Activated T-helper 2 cell treated with anti-CD3 and anti-CD28 coated beads, Interferon-gamma antibody, Interleukin-2, Interleukin-4, amounts not matched to agents 10 μg/mL and 5 μg/mL and 100 μg/mL, durations not matched to agents 14 hours and 24 hours and 36 hours (primary cell): Measurements from ENCODE around the gene SORCS1. TPM values are rescaled to one million over a fixed set of nuclear protein-coding genes. Genes with fewer than 3 reads are reported as not detected.

ENCODE experiments used
- DNase-seq: peaks from one replicate; pipeline ENCODE4 v3.0.0; 2021; ENCODE audit warnings: low spot score
- H3K27ac Mint-ChIP-seq: one replicate; pipeline ENCODE4 v1.8.0; 2021; ENCODE audit warnings: mixed read lengths
- H3K27me3 Mint-ChIP-seq: one replicate; pipeline ENCODE4 v1.8.0; 2021; ENCODE audit warnings: low read depth, mixed read lengths
- H3K36me3 Mint-ChIP-seq: one replicate; pipeline ENCODE4 v1.8.0; 2021; ENCODE audit warnings: low read depth, mixed read lengths
- H3K4me1 Mint-ChIP-seq: one replicate; pipeline ENCODE4 v1.8.0; 2021; ENCODE audit warnings: low read depth, mixed read lengths
- H3K4me3 Mint-ChIP-seq: one replicate; pipeline ENCODE4 v1.8.0; 2021; ENCODE audit warnings: low read depth, mild to moderate bottlenecking, moderate library complexity, mixed read lengths
- H3K9me3 Mint-ChIP-seq: one replicate; pipeline ENCODE4 v1.8.0; 2021; ENCODE audit warnings: mixed read lengths
- intact Hi-C: fragments of 100-400 bp; cut with micrococcal nuclease; formaldehyde crosslinking; loops from one replicate; pipeline ENCODE4 v1.15.1; 2023
- total RNA-seq: library from RNA; stranded (reverse); gene quantifications from 2 replicates; pipeline ENCODE4 v1.2.3, GENCODE V29; 2022

SORCS1 gene
- total RNA-seq, 1 donor from 2014 or later, result 0.09 TPM

GRCh38 chr10:106694696-106695095 lies 469.8 kb downstream of the SORCS1 start:
- H3K9me3 Mint-ChIP-seq, result no peaks in the 10 kb centered on the region

DNA sequence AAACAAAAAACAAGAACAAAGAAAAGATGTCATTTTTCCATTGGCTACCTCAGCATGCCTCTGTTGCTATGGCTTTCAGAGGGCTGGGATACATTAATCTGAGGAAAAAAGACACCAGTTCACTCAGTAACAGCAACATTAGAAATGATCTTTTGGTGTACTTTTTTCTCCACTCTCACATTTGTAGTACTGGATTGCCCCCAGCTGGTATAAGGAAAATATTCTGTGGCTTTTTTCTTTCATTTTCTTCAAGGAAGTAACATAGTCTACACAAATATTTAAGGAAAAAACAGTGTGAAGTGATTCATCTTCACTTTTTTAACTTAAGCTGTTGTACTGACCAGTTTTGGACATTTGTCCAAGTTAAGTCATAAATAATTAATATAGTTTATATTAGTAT lies 482.3 kb downstream of the SORCS1 start:
- intact Hi-C loops, result no loop called here
- DNase-seq, result no peak
- Mint-ChIP-seq H3K4me1 (no peaks in the 10 kb centered on the region), H3K4me3 (no peak overlapping the region), H3K27ac (no peak overlapping the region), H3K9me3 (no peaks in the 10 kb centered on the region), H3K27me3 (no peaks in the 10 kb centered on the region), H3K36me3 (no peaks in the 10 kb centered on the region)

More at GRCh38 chr10:106694696-106695095, 469.8 kb downstream of the SORCS1 start:
- Mint-ChIP-seq H3K4me3 (no peak overlapping the region), H3K27me3 (no peaks in the 10 kb centered on the region), H3K27ac (no peak overlapping the region), H3K36me3 (no peaks in the 10 kb centered on the region), H3K4me1 (no peaks in the 10 kb centered on the region)
- intact Hi-C loops, result no loop called here
- DNase-seq, result no peak

GRCh38 chr10:106680061-106680460 lies 484.4 kb downstream of the SORCS1 start:
- no peak for DNase-seq
- H3K9me3 Mint-ChIP-seq, result peaks cover under 1% of the 10 kb centered on the region
- no peak overlapping the region for H3K27ac Mint-ChIP-seq
- intact Hi-C loops, result no loop called here
- H3K36me3 Mint-ChIP-seq, result no peaks in the 10 kb centered on the region
- no peaks in the 10 kb centered on the region for H3K4me1 Mint-ChIP-seq
- H3K27me3 Mint-ChIP-seq, result no peaks in the 10 kb centered on the region
- no peak overlapping the region for H3K4me3 Mint-ChIP-seq

GRCh38 chr10:106679314-106679713 lies 485.2 kb downstream of the SORCS1 start:
- Mint-ChIP-seq H3K27me3 (no peaks in the 10 kb centered on the region), H3K9me3 (peaks cover 5% of the 10 kb centered on the region), H3K4me1 (no peaks in the 10 kb centered on the region), H3K36me3 (no peaks in the 10 kb centered on the region), H3K4me3 (no peak overlapping the region), H3K27ac (no peak overlapping the region)
- intact Hi-C loops, result no loop called here
- DNase-seq, result no peak

DNA sequence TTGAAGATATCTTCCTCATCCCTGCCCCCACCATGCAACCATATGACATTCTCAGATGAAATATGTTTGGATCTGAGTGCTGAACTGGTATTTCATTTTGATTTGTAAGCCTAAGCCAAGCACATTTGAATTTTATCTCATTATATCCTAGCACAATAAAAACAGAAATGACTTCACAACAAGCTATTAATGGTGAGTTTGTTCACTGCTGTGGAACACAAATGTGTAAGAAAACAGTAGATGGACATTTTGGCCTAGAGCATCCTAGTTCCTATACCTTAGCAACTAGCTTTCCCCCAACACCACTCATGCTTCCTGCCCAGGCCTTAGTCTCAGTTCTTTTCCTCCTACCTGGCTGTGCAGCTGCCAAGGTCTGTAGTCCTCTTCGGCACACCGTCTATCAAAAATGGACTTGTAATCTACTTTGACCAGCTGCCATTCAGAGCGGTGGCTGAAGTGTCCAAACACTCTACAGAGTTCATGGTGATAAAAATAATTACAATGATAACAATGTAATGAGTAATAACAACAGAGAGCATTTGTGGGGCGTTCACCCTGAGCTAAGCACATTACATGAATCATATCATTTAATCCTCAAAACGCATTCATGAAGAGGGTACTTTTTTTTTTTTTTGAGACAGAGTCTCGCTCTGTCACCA lies 491.9 kb downstream of the SORCS1 start:
- intact Hi-C loops, result no loop called here
- Mint-ChIP-seq H3K36me3 (no peaks in the 10 kb centered on the region), H3K27me3 (no peaks in the 10 kb centered on the region), H3K4me3 (no peak overlapping the region), H3K27ac (no peak overlapping the region), H3K9me3 (peaks cover 5% of the 10 kb centered on the region), H3K4me1 (no peaks in the 10 kb centered on the region)
- no peak for DNase-seq

- no peaks in the 10 kb centered on the region for H3K4me1 Mint-ChIP-seq
- H3K4me3 Mint-ChIP-seq, result no peak overlapping the region
- H3K9me3 Mint-ChIP-seq, result no peaks in the 10 kb centered on the region
- no peak for DNase-seq
- no peaks in the 10 kb centered on the region for H3K36me3 Mint-ChIP-seq
- H3K27me3 Mint-ChIP-seq, result no peaks in the 10 kb centered on the region
- intact Hi-C loops, result no loop called here
- no peak overlapping the region for H3K27ac Mint-ChIP-seq
Measured at GRCh38 chr10:106661767-106662140, 502.8 kb downstream of the SORCS1 start.

DNA sequence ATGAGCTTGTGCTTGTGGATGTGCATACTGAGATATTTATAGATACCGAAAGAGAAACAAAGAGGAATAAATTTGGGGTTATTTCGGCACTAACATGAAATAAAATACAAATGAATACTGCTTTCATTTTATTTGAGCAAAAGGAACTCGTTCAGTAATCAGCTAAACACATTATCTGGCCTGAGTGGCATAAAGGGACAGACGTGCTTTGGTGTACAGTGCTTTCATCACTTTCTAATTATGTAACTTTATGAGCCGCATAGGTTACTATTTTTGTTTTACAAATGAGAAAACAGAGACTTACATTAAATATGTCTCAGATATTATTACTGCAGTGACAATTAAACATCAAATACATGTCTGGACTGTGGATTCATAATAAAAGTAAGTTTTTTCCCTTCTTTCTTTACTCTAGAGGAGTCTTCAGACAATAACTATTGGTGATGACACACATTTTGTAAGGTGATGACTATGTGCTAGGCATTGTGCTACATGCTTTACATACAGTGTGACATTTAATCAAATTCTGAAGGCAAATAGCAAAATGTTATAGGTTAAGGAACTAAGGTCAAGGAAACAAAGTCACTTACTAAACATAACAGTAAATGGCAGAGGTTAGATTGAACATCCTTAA lies 503.3 kb downstream of the SORCS1 start:
- no peaks in the 10 kb centered on the region for H3K4me1 Mint-ChIP-seq
- H3K4me3 Mint-ChIP-seq, result no peak overlapping the region
- no peaks in the 10 kb centered on the region for H3K27me3 Mint-ChIP-seq
- no peak for DNase-seq
- H3K36me3 Mint-ChIP-seq, result no peaks in the 10 kb centered on the region
- no peaks in the 10 kb centered on the region for H3K9me3 Mint-ChIP-seq
- intact Hi-C loops, result no loop called here
- H3K27ac Mint-ChIP-seq, result no peak overlapping the region

DNA sequence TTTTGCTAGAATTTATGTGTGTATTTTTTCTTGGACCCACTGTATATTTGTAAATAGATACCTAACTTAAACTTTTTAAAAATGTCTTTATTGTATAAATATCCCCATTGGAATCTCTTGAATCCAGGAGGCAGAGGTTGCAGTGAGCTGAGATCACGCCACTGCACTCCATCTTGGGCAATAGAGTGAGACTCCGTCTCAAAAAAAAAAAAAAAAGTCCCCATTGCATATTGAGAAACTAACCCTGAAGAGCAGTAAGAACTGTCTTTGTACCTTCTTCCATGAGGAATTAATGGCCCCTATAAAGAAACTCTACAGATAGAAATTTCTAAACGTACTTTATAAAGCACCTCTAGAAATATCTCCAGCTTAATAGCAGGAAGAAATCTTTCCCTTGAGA lies 504.0 kb downstream of the SORCS1 start:
- Mint-ChIP-seq H3K4me1 (no peaks in the 10 kb centered on the region), H3K4me3 (no peak overlapping the region), H3K36me3 (no peaks in the 10 kb centered on the region), H3K27me3 (no peaks in the 10 kb centered on the region), H3K9me3 (no peaks in the 10 kb centered on the region), H3K27ac (no peak overlapping the region)
- intact Hi-C loops, result no loop called here
- DNase-seq, result no peak

DNA sequence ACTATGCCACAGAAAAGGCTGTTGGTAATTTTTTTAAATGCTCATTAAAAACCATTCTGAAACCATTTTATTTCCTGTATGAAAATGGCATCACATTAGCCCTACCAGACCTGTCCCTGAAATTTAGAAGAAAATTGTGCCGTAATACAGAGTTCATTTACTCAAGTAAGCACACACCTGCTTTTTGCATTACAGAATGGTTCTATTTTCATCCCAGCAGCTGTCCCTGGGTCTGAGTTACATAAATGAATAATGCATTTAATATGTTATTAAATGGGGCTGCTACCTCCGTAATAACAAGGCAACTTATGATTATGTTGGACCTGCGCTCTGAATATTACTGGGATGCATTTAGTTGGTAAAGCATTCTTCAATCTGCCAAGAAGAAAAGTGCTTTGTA lies 508.9 kb downstream of the SORCS1 start:
- intact Hi-C loops, result no loop called here
- DNase-seq, result no peak
- no peaks in the 10 kb centered on the region for H3K27me3 Mint-ChIP-seq
- no peak overlapping the region for H3K4me3 Mint-ChIP-seq
- H3K27ac Mint-ChIP-seq, result no peak overlapping the region
- no peaks in the 10 kb centered on the region for H3K36me3 Mint-ChIP-seq
- no peaks in the 10 kb centered on the region for H3K4me1 Mint-ChIP-seq
- H3K9me3 Mint-ChIP-seq, result no peaks in the 10 kb centered on the region

DNA sequence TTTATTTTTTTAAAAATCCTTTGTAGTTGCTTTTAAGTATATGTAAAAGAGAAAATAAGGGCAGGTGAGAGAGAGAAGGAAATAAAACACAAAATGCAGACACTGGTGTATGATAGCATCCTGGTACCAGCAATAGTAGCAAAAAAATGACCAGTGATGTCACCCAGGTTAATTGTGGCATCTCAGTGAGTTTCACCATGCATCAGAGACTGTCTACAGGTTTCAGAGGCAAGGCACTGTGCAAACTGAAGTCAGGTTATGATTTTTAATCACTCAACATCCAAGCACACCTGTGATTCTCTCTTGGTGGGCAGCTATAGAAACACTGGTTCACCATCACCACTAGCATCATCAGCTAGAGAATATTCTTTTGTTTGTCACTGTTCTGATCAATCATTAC lies 509.3 kb downstream of the SORCS1 start:
- Mint-ChIP-seq H3K27ac (no peak overlapping the region), H3K4me3 (no peak overlapping the region), H3K9me3 (no peaks in the 10 kb centered on the region), H3K27me3 (no peaks in the 10 kb centered on the region), H3K4me1 (no peaks in the 10 kb centered on the region), H3K36me3 (no peaks in the 10 kb centered on the region)
- DNase-seq, result no peak
- intact Hi-C loops, result no loop called here

- Mint-ChIP-seq H3K9me3 (no peaks in the 10 kb centered on the region), H3K27ac (no peak overlapping the region), H3K4me3 (no peak overlapping the region), H3K36me3 (no peaks in the 10 kb centered on the region), H3K27me3 (no peaks in the 10 kb centered on the region), H3K4me1 (no peaks in the 10 kb centered on the region)
- intact Hi-C loops, result no loop called here
- no peak for DNase-seq
Measured at GRCh38 chr10:106652279-106652678, 512.2 kb downstream of the SORCS1 start.

DNA sequence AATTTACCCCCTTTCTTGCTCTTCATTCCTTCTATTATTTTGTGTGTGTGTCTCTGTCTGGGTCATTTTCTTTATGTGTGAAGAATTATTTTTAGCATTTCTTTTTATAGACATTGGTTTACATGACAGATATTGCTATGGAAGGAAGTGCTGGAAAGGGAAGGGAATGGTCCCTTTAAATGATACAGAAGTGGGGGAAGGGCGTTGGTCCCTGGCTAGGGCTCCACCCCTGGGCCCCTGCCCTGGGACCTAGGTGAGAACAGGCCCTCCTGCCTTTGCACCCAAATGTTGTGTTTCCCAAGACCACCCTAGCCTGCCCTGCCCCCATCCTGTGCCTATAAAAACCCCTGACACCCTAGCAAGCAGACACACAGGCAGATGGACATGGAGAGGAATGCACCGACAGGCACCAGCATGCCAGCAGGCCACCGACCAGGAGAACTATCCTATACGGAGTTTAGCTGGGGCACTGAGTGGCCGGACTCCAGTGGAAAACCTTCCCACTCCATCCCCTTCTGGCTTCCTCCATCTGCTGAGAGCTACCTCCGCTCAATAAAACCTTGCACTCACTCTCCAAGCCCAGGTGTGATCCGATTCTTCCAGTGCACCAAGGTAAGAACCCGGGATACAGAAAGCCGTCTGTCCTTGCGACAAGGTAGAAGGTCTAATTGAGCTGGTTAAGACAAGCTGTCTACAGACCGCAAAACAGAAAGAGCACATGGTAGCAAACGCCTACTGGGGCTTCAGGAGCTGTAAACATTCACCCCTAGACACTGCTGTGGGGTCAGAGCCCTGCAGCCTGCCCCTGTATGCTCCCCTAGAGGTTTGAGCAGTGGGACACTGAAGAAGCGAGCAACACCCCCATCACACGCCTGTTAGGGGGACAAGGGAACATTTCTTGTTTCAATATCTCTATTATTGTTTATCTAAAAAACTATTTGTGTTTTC lies 515.7 kb downstream of the SORCS1 start:
- intact Hi-C loops, result no loop called here
- no peaks in the 10 kb centered on the region for H3K4me1 Mint-ChIP-seq

GRCh38 chr10:106643473-106643872 lies 521.0 kb downstream of the SORCS1 start:
- no peaks in the 10 kb centered on the region for H3K36me3 Mint-ChIP-seq
- no peak overlapping the region for H3K4me3 Mint-ChIP-seq
- H3K27me3 Mint-ChIP-seq, result no peaks in the 10 kb centered on the region
- no peaks in the 10 kb centered on the region for H3K4me1 Mint-ChIP-seq
- intact Hi-C loops, result no loop called here
- no peak for DNase-seq
- H3K9me3 Mint-ChIP-seq, result no peaks in the 10 kb centered on the region
- H3K27ac Mint-ChIP-seq, result no peak overlapping the region

More for the DNA sequence above, 515.7 kb downstream of the SORCS1 start:
- no peak overlapping the region for H3K27ac Mint-ChIP-seq
- H3K27me3 Mint-ChIP-seq, result no peaks in the 10 kb centered on the region
- no peaks in the 10 kb centered on the region for H3K9me3 Mint-ChIP-seq
- H3K4me3 Mint-ChIP-seq, result no peak overlapping the region
- no peak for DNase-seq
- H3K36me3 Mint-ChIP-seq, result no peaks in the 10 kb centered on the region
